SW 1271 (cell line): ENCODE data around the gene SPATS2.
A peak's percentile ranks its signal among the peaks of the same experiment; 100 is the strongest.

Source experiments
- DNase-seq, 2 experiments: peaks; one replicate each; lab custom pipeline; 2025; lab: John Stamatoyannopoulos, UW

Gene SPATS2

DNA sequence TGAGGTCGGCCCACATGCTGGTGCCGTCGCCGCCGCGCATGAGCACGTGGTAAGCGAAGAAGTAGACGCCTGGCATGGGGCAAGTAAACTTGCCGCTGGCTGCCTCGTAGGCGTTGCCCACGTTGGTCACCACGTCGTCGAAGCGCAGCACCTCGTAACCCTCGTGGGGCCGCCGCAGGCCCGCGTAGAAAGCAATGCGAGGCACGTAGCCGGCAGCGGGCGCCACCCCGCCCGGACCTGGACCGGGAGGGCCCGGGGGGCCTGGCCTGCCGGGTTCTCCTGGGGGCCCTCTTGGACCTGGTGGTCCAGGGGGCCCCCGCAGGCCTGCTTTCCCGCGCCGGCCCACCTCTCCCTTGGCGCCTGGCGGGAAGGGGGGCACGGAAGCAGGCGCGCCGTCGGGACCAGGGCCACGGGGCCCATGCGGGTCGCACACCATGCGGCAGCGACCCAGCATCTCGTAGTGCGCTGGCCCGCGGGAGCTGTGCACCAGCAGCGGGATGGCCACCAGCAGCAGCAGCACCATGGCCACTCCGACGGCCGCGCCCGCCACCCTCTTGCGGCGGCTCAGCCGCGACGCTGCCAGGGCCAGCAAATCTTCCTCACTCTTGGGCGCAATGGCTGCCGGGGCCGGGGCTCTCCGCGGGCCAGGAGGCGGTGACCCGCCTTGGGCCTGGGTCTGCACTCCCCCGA is 31.2 kb upstream of the SPATS2 start:
- DNase-seq: no peak

DNA sequence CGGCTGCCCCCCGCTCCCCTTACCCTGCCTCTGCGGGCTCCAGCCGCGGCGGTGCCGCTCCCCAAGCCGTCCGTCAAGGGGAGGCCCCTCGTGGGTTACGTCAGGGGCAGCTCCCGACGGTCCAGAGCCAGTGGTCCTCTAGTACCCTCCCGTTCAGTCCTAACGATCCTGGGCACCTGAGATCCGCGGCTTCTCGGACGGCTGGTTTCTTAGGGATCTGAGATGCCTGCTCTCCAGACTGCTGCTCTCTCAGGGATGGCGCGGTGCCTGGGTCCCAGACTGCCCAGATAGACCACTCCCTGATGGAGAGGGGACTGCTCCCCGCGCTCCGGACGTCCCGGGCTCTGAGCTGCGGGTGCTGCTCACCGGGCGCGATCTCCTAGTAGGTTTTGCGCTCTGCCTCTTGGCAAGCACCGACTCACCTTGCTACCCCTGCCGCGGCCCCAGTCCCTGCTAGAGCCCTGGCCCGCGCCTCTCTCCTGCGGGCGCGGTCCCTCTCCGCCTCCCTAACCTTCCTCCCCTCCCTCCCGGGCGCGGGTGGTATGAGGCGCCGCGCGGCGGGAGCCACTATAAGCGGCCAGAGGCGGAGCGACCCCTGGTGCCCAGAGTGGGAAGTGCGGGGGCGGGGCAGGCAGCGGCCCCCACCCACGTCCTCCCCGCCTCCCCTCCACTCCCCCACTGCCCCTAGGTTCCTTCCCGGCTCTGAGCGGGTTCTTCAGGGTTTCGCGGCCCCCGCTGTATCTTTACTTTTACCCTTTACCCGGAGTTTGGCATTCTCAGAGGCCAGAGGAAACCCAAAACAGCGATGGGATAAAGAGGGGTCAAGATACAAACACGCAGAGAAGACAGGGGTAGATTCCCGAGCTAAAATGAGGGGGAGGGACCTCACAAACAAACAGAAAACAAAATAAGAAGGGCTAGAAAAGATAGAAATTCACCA is 30.3 kb upstream of the SPATS2 start, which contains the start of gene C1QL4:
TSS of gene C1QL4 (minus strand) at position 544 of the 940 bp plus-strand sequence. CDS start 711 bp downstream, outside the sequence.
- peak in 1 of 2 experiments; percentile 65 for DNase-seq

- DNase-seq: no peak
Measured at GRCh38 chr12:49338830-49339463, 28.3 kb upstream of the SPATS2 start.

DNA sequence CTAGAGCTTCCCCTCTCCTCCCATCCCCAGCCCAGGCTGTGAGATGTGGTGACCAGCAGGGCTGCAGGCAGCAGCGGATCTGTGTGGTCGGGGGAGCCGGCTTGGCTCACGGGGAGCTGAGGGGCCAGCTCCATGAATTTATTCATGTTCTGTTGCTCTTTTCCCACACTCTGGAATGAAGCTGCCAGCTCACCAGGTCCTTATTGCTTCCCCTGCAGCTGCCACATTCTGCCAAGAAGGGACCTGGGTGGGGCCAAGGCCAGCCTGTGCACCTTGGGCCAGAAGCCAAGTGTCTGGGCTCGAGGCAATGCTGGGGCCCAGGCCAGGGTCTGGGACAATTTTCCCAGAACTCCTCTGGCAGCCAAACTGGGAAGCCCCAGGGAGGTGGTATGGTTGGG is 27.8 kb upstream of the SPATS2 start:
- no peak for DNase-seq

GRCh38 chr12:49340095-49340870 is 27.0 kb upstream of the SPATS2 start:
- no peak for DNase-seq

DNA sequence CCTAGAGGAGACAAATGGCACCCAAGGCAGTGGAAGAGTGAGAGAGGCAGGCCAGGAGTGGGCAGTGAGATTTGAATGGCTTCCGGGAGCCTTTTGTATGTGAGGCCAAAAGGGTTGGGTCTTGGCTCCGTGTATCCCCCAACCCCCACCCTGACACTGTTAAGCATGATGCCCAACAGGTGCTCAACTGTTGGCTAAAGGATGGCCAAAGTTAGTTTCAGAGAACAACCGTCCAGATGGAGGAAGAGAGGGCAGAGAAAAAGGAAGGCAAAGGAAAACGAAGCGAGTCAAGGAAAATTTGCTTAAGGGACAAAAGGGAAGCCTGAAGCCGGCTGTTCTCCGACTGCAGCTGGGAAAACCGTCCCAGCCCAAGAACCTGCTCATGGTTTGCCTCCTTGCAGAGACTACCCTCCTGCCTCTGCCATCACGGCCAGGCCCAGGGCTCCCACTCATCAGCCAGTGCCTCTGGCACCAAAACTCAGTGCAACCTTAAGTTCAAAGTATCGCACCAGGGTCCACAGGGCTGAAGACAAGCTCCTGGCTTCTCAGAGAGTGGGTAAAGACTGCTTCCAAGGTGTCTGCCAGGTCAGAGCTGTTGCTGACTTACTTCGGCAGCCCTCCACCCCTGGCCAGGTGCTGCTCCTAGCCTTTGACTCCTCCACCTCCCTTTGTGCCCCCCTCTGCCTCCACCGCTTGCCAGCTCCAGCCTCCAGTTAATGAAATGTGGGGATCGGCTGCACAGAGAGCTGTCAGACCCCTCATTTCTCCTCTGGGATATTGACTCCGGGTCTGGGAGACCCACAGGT is 26.1 kb upstream of the SPATS2 start:
- DNase-seq: no peak

DNA sequence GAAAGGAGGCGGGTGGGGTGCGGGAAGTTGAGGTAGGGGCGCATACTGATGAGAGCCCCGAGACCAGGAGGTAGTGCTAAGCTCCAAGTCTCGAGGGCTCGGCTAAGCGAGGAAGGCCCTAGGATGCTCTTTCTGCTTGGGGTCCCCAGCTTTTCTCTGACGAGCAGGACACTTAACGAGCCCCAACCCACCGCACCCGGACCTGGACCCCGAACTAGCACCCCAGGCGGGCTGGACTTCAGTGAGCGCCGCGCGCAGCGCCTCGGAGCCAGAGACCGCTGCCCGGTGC is 25.5 kb upstream of the SPATS2 start:
- no peak for DNase-seq

DNA sequence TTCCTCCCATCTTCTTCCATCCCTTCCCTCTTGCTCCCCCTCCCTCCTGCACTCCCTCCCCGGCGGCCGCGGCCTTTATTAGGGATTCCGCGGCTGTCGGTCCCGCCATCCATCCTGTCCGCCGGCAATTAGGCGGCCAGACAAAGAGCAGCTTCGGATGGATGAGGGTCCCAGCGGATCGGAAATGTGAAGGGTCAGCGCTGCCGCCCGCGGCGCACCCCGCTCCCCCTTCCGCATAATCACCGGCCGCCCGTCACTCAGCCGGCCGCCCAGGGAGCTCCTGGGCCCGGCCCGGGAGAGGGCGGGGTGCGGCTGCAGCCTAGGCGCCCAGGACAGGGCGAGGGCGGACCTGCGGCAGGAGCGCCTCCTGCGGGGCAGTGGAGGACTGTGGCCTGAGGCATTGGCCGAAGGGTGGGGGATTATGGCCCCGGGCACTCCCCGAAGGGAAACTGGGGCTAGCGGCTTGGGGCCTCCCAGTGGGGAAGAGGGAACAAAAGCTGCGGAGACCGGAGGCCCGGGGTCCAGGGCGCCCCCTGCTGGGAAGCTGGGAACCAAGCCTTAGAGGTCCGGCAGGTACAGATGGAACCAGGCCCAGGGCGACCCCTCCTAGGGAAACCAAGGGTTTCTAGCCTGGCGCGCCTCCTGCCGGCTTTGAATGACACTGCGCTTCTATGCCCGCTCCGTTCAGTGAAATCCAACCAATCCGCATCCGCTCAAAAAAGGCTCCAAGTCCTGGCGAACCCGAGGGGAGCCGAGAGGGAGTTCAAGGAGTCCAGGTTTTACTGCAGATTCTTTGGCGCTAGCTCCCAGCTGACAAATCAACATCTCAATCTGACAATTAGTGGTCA is 25.0 kb upstream of the SPATS2 start:
- DNase-seq: peak in 1 of 2 experiments; percentile 42

- DNase-seq: no peak
Measured at GRCh38 chr12:49342914-49343731, 24.1 kb upstream of the SPATS2 start.

DNA sequence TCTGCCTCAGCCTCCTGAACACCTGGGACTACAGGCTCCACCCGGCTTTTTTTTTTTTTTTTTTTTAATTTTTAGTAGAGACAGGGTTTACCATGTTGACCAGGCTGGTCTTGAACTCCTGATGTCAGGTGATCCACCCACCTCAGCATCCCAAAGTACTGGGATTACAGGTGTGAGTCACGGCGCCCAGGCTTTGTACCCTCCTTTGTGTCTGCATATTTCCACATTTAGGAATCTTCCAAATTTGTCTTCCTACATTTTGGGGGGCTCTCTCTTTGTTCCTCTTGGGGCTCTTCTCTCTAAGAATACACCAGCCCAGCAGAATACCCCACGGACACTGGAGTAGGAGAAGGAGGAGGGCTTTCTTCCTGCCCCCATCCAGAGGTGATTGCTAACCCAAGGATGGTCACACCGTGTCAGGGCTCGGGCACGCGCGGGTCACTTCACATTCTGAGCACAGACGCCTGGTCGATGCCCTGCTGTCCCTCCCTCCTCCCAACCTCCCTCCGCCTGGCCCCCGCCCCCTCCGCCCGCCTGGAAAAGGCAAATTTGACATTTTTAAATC is 22.7 kb upstream of the SPATS2 start:
- DNase-seq: no peak

DNA sequence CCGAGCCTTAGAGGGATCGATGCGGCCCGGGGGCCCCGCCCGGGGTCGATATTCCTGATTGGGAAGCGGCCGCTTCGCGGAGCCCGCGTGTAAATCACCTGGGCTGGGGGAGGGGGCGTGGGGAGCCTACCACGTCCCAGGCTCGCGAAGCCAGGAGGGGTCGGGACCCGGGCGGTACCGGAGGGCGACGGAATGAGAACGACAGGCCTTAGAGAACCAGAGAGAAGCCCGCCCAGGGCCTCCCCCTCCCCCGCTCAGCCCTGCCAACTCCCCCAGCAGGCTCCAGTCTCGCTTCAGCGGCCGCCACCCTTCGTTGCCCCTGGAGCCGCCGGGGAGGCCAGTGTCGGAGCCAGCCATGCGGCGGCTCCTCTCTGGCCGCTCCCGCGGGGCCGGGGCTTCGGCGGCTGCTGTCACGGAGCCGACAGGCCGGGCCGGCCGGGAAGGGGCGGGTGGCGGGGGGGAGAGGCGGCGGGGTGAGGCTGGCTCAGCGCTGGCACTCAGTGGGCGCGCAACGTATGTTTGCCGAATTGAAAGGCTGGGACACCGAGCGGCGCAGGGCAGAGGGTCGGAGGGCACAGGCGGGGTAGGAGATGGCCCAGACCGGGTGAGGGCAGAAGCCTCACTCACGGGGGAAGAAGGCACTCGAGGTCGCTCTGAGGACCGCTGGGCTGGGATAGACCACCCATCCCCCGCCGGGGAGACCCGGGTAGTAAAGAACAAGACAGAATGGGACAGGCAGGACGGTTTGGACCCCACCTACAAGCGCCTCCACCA is 22.0 kb upstream of the SPATS2 start:
- DNase-seq: no peak

GRCh38 chr12:49345825-49346658 is 21.2 kb upstream of the SPATS2 start:
- DNase-seq: no peak

DNA sequence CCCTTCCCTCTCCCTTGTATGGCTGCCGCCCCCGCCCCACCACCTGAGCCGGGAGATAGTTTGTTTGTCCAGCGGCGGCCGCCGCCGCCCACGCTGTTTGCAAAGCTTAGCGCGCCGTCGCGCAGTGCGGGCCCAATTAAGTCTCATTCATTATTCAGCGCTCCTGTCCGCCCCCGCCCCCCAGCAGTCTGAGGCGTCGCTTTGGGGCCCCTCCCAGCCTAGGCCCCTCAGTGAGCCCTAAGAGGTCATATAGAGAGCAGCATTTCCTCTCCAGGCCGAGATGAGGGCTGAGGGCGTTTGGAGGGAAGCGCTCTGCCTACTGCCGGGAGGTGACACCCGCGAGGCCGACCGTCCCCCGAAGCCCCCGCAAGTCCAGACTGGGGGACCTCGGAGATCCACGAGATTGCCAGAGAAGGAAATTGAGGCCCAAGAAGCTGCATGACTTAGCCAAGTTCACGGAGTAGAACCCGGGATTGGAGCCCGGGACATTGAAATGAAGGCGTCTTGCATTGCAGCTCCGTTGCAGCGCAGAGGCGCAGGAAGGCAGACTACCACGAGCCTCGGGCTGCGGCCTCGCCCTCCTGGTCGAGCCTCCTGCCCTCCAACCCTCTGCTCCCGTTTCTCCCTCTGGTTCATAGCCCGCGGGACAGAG is 20.5 kb upstream of the SPATS2 start, which contains the start of gene DNAJC22:
TSS of gene DNAJC22 (plus strand) at position 230 of the 652 bp plus-strand sequence. CDS start 1,985 bp downstream, outside the sequence.
- no peak for DNase-seq

- DNase-seq: peak in 1 of 2 experiments; percentile 37
Measured at GRCh38 chr12:49347311-49348193, 19.7 kb upstream of the SPATS2 start.

GRCh38 chr12:49348781-49349180 is 18.5 kb upstream of the SPATS2 start:
- no peak for DNase-seq

- DNase-seq: no peak
Measured at GRCh38 chr12:49349266-49349665, 18.0 kb upstream of the SPATS2 start.
